Prostate gland (tissue), 2 donors: ENCODE results near the gene POLR3G. TPM values are rescaled to one million over a fixed set of nuclear protein-coding genes. Genes with fewer than 3 reads are reported as not detected.

Experiments used
- DNase-seq: peaks from one replicate; pipeline ENCODE4 v3.0.0-alpha.2; 2019; ENCODE audit warnings: low spot score
- H3K27ac ChIP-seq, 2 donors: fragments of 200-600 bp; sonication (generic); 2 replicates each; pipeline ENCODE4 v1.5.1; 2017 to 2019
- H3K27me3 ChIP-seq: fragments of 200-600 bp; sonication (generic); replicated peaks from 2 replicates; pipeline ENCODE4 v1.5.1; 2019; ENCODE audit not compliant: insufficient read depth
- H3K36me3 ChIP-seq, 2 donors: fragments of 200-600 bp; sonication (generic); 1 replicate in 1 of 2; 2 replicates in 1 of 2; pipeline versions ENCODE4 v1.5.1 to v1.8.1; 2017 to 2019
- H3K4me1 ChIP-seq: fragments of 200-600 bp; sonication (generic); replicated peaks from 2 replicates; pipeline ENCODE4 v1.5.1; 2019
- H3K4me3 ChIP-seq, 2 donors: fragments of 200-600 bp; sonication (generic); 2 replicates each; pipeline ENCODE4 v1.5.1; 2017 to 2019
- H3K9me3 ChIP-seq: fragments of 200-600 bp; sonication (generic); 2 replicates; pipeline ENCODE4 v1.5.1; 2017
- POLR2A ChIP-seq: fragments of 450-650 bp; IDR thresholded peaks from one replicate; pipeline ENCODE4 v1.6.1; 2016; ENCODE audit warnings: antibody characterized with exemption, mild to moderate bottlenecking
- POLR2AphosphoS5 ChIP-seq: sonication (generic); formaldehyde crosslinking; IDR thresholded peaks from one replicate; pipeline ENCODE4 v1.6.1; 2017; ENCODE audit warnings: antibody characterized with exemption
- WGBS: methylation state at CpG from one replicate; pipeline ENCODE4 v1.1.5; 2018; 5-methylcytosine and 5-hydroxymethylcytosine counted together
- intact Hi-C: fragments of 100-400 bp; cut with DNase I; formaldehyde crosslinking; loops from one replicate; pipeline ENCODE4 v1.14.2; 2022
- total RNA-seq, 2 donors: library from RNA; depleted of rRNA; stranded (reverse); fragments of >200 nt; gene quantifications; one replicate each; pipeline ENCODE4 v1.1.0, GENCODE V29; 2016
- TF ChIP-seq, protein P1 (sequence below), 4 experiments: fragments of 200-600 bp in 2 of 4; fragments of 450-650 bp in 2 of 4; sonication (generic) in 2 of 4; IDR thresholded peaks; 1 replicate in 3 of 4; 2 replicates in 1 of 4; pipeline ENCODE4 v1.5.1; 2016 to 2019; ENCODE audit warnings: antibody characterized with exemption in 4 of 4, mild to moderate bottlenecking in 2 of 4, moderate library complexity in 2 of 4

The POLR3G gene
- total RNA-seq, 2 donors from 2014 or later = 0.18 to 6.4 TPM

DNA sequence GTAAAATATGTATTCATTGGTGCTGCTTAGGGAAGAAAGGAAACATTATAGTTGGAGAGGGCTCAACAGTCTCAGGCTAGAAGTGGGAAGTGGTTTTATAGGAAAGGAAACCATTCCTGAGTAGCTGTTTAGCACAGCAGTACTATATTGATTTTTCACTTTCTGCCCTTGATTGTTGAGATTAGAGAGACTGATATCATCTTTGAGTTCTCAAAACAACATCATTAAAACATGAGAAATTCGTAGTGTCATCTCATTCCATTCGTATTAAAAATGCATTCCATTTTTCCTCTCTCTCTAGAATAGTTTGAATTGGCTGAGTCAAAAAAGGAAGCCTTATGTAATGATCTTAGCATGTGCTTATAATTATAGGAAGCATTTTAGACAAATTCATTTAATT is 14.1 kb downstream of the POLR3G start:
- no peaks in the 10 kb centered on the region for H3K9me3 ChIP-seq
- no peaks in the 10 kb centered on the region for H3K27me3 ChIP-seq
- no peaks in the 10 kb centered on the region for H3K36me3 ChIP-seq
- intact Hi-C loops = no loop called here
- TF ChIP-seq, protein P1, sequence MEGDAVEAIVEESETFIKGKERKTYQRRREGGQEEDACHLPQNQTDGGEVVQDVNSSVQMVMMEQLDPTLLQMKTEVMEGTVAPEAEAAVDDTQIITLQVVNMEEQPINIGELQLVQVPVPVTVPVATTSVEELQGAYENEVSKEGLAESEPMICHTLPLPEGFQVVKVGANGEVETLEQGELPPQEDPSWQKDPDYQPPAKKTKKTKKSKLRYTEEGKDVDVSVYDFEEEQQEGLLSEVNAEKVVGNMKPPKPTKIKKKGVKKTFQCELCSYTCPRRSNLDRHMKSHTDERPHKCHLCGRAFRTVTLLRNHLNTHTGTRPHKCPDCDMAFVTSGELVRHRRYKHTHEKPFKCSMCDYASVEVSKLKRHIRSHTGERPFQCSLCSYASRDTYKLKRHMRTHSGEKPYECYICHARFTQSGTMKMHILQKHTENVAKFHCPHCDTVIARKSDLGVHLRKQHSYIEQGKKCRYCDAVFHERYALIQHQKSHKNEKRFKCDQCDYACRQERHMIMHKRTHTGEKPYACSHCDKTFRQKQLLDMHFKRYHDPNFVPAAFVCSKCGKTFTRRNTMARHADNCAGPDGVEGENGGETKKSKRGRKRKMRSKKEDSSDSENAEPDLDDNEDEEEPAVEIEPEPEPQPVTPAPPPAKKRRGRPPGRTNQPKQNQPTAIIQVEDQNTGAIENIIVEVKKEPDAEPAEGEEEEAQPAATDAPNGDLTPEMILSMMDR (IDR thresholded peaks at IDR 0.05) = no peak
- TF ChIP-seq POLR2AphosphoS5 = no peak
- TF ChIP-seq POLR2A = no peak
- WGBS = 27% methylated on average over 2 of the region's 2 CpGs
- DNase-seq = no peak
- H3K4me3 ChIP-seq = no peak overlapping the region
- no peak overlapping the region for H3K27ac ChIP-seq
- H3K4me1 ChIP-seq = no peaks in the 10 kb centered on the region

DNA sequence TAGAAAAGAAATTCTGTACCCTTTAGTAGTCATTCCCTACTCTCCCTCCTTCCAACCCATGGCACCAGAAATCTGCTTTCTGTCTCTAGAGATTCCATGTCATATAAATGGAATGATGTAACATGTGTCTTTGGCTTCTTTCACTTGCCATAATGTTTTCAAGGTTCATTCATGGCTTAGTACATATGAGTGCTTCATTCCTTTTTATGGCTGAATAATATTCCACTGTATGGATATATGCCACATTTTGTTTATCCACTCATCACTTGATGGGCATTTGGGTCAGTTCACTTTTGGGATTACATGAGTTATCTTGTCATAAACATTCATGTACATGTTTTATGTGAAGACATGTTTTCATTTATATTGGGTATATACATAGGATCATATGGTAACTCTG is 19.4 kb downstream of the POLR3G start:
- TF ChIP-seq POLR2A (no peak), POLR2AphosphoS5 (no peak)
- TF ChIP-seq, protein P1 (IDR thresholded peaks at IDR 0.05) = no peak
- Histone ChIP-seq H3K9me3 (no peaks in the 10 kb centered on the region), H3K27ac (no peak overlapping the region), H3K36me3 (no peaks in the 10 kb centered on the region), H3K4me1 (no peaks in the 10 kb centered on the region), H3K27me3 (no peaks in the 10 kb centered on the region), H3K4me3 (no peak overlapping the region)
- no peak for DNase-seq
- intact Hi-C loops = no loop called here

DNA sequence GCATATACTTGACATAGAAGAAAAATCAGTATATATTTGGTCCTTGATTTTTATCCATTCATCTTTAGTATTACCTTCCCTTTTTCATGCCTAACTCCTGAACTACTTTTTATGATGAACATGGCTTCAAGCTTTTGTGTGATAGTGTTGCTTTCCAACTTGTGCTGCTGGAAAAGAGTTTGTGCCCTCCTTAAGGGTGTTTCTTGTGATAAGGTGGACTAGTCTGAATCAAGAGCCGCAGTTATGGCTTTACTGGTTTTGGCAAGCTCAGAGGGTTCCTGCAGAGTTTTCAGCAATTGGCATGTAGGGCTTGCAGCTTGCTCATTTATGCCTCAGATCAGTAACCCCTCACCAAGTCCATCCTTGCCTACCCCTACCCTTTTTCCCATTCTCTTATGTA is 20.5 kb downstream of the POLR3G start:
- H3K4me3 ChIP-seq = no peak overlapping the region
- no peak for TF ChIP-seq POLR2AphosphoS5
- TF ChIP-seq POLR2A = no peak
- TF ChIP-seq, protein P1 (IDR thresholded peaks at IDR 0.05) = no peak
- intact Hi-C loops = no loop called here

DNA sequence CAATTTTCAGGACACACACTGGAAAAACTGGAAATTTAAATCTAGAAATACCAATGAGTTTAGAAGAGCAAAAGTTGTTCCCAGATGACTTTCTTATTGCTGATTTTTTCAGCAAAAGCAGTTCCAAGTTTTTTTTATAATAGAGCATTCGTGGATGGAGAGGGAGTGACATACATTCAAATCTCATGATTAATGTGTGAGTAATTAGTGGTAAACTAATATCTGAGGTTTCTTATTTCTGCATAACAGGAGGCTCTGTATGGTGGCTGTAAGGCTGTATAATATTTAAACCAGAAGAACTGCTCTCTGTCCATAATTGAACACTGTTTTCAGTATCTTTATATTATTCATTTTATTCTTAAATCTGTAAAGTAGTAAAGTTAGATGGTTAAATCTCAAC is 28.9 kb downstream of the POLR3G start:
- intact Hi-C loops = no loop called here
- Histone ChIP-seq H3K36me3 (no peaks in the 10 kb centered on the region), H3K4me1 (no peaks in the 10 kb centered on the region), H3K27me3 (no peaks in the 10 kb centered on the region), H3K9me3 (no peaks in the 10 kb centered on the region), H3K27ac (no peak overlapping the region), H3K4me3 (no peak overlapping the region)
- DNase-seq = no peak
- 60% methylated on average over 1 of the region's 1 CpG for WGBS
- no peak for TF ChIP-seq POLR2A
- TF ChIP-seq, protein P1 (IDR thresholded peaks at IDR 0.05) = no peak
- no peak for TF ChIP-seq POLR2AphosphoS5

More for the DNA sequence above, 20.5 kb downstream of the POLR3G start:
- Histone ChIP-seq H3K27ac (no peak overlapping the region), H3K4me1 (no peaks in the 10 kb centered on the region), H3K27me3 (no peaks in the 10 kb centered on the region), H3K9me3 (no peaks in the 10 kb centered on the region), H3K36me3 (no peaks in the 10 kb centered on the region)
- no peak for DNase-seq
- WGBS = 94% methylated on average over 1 of the region's 1 CpG

DNA sequence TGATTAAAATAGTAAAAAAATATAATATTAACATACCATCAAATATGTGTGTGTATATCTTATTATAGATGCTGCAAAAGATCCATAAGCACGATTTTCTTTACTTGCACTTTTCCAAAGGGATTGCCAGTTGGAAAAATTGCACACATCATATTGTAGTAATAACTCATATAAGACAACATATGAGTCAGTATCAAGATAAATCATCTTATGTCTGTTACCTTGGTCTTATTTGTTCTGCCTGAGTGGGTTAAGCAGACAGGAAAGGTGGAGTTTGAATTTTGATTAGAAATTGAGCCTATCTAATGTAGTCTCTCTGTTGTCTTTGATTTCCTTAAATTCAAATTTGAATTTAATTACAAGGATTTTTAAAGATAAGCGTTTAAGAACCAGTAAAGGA is 30.1 kb downstream of the POLR3G start:
- Histone ChIP-seq H3K36me3 (no peaks in the 10 kb centered on the region), H3K9me3 (no peaks in the 10 kb centered on the region), H3K4me1 (no peaks in the 10 kb centered on the region), H3K4me3 (no peak overlapping the region), H3K27me3 (no peaks in the 10 kb centered on the region), H3K27ac (no peak overlapping the region)
- WGBS = 96% methylated on average over 2 of the region's 2 CpGs
- TF ChIP-seq POLR2A = no peak
- TF ChIP-seq, protein P1 (IDR thresholded peaks at IDR 0.05) = no peak
- no peak for DNase-seq
- intact Hi-C loops = no loop called here
